H1 (cell line): ENCODE measurements around the gene LCAT. TPM values are rescaled to one million over a fixed set of nuclear protein-coding genes. Genes with fewer than 3 reads are reported as not detected.

ENCODE experiments used
- CTCF ChIA-PET: fragments of 300-600 bp; sonication (Branson Sonifier 250); formaldehyde crosslinking; loops from one replicate; lab custom pipeline; 2021; ENCODE audit not compliant: partially characterized antibody; lab: Charles Lee
- POLR2A ChIA-PET: fragments of 300-600 bp; sonication (Branson Sonifier 250); formaldehyde crosslinking; loops from one replicate; lab custom pipeline; 2021; ENCODE audit warnings: inconsistent platforms; ENCODE audit not compliant: partially characterized antibody; lab: Charles Lee
- DNase-seq, 2 experiments: peaks; one replicate each; pipeline versions ENCODE4 v3.0.0 to v3.0.0-alpha.2; 2010 to 2022; ENCODE audit warnings: low spot score in 2 of 2, low read depth in 1 of 2, mixed read lengths in 1 of 2
- FAIRE-seq: peaks from 2 replicates; lab custom pipeline; 2011; peaks lifted over from hg19 to GRCh38; lab: Jason Lieb, UNC
- H2AFZ ChIP-seq: 2 replicates; pipeline ENCODE4 v1.8.1; 2012; ENCODE audit warnings: low read length, inconsistent platforms
- H2AK5ac ChIP-seq: 2 replicates; pipeline ENCODE4 v1.6.1; 2013; ENCODE audit warnings: low read depth, low read length
- H2BK120ac ChIP-seq: replicated peaks from 2 replicates; pipeline ENCODE3; 2013; ENCODE audit warnings: low read depth, low read length, inconsistent platforms
- H2BK12ac ChIP-seq: 2 replicates; pipeline ENCODE4 v1.6.1; 2013; ENCODE audit warnings: low read depth, low read length
- H2BK15ac ChIP-seq: 2 replicates; pipeline ENCODE4 v1.6.1; 2013; ENCODE audit warnings: low read length
- H2BK20ac ChIP-seq: 2 replicates; pipeline ENCODE4 v1.6.1; 2013; ENCODE audit warnings: low read length
- H2BK5ac ChIP-seq: 2 replicates; pipeline ENCODE4 v1.6.1; 2013; ENCODE audit warnings: low read depth, low read length
- H3K14ac ChIP-seq: 2 replicates; pipeline ENCODE4 v1.6.1; 2013; ENCODE audit warnings: inconsistent platforms; ENCODE audit not compliant: insufficient read length
- H3K18ac ChIP-seq: 2 replicates; pipeline ENCODE4 v1.6.1; 2013; ENCODE audit warnings: low read length; ENCODE audit errors: extremely low read depth
- H3K23ac ChIP-seq: 2 replicates; pipeline ENCODE4 v1.6.1; 2013; ENCODE audit warnings: inconsistent platforms; ENCODE audit not compliant: insufficient read length
- H3K23me2 ChIP-seq: 2 replicates; pipeline ENCODE4 v1.6.1; 2013; ENCODE audit warnings: low read depth, low read length
- H3K27ac ChIP-seq: 2 replicates; pipeline ENCODE4 v1.6.1; 2011; ENCODE audit warnings: low read depth, low read length, inconsistent platforms
- H3K27me3 ChIP-seq, 4 experiments: replicated peaks in 1 of 4; 1 replicate in 1 of 4; 2 replicates in 3 of 4; pipeline versions ENCODE4 v1.6.1 to v1.8.1; 2011 to 2013; ENCODE audit warnings: low read length in 3 of 4, mild to moderate bottlenecking in 3 of 4, inconsistent platforms in 2 of 4, mixed read lengths in 2 of 4, moderate library complexity in 1 of 4; ENCODE audit not compliant: control insufficient read depth in 3 of 4, insufficient read depth in 3 of 4; ENCODE audit errors: extremely low read depth in 1 of 4
- H3K36me3 ChIP-seq, 4 experiments: 2 replicates each; pipeline versions ENCODE4 v1.6.1 to v1.8.1; 2011 to 2013; ENCODE audit warnings: mild to moderate bottlenecking in 4 of 4, low read length in 3 of 4, moderate library complexity in 2 of 4, control low read depth in 1 of 4, inconsistent platforms in 1 of 4; ENCODE audit not compliant: insufficient read depth in 4 of 4, control insufficient read depth in 2 of 4
- H3K4ac ChIP-seq: replicated peaks from 2 replicates; pipeline ENCODE3; 2013; ENCODE audit warnings: low read length, low read depth, mixed read lengths, inconsistent platforms; ENCODE audit not compliant: insufficient read length
- H3K4me1 ChIP-seq, 4 experiments: replicated peaks in 1 of 4; 1 replicate in 1 of 4; 2 replicates in 3 of 4; pipeline versions ENCODE4 v1.6.1 to v1.8.1; 2011 to 2013; ENCODE audit warnings: low read length in 3 of 4, inconsistent platforms in 2 of 4, mixed read lengths in 1 of 4; ENCODE audit not compliant: insufficient read depth in 4 of 4, control insufficient read depth in 3 of 4
- H3K4me2 ChIP-seq, 2 experiments: 2 replicates each; pipeline versions ENCODE4 v1.6.1 to v1.8.1; 2011 to 2013; ENCODE audit warnings: low read depth in 2 of 2, low read length in 2 of 2, control low read depth in 1 of 2, inconsistent platforms in 1 of 2, mild to moderate bottlenecking in 1 of 2; ENCODE audit not compliant: insufficient read depth in 1 of 2
- H3K4me3 ChIP-seq, 4 experiments: fragments of 200-600, 300-600 bp in 1 of 4; sonication (generic), shearing (Covaris generic), sonication (Bioruptor Twin) in 1 of 4; 2 replicates each; pipeline versions ENCODE4 v1.5.1 to v1.8.1; 2011 to 2016; ENCODE audit warnings: low read length in 4 of 4, low read depth in 3 of 4, control low read depth in 2 of 4, inconsistent platforms in 2 of 4, mild to moderate bottlenecking in 2 of 4, mixed read lengths in 1 of 4, moderate library complexity in 1 of 4; ENCODE audit not compliant: insufficient read depth in 2 of 4; ENCODE audit errors: extremely low read depth in 1 of 4
- H3K56ac ChIP-seq: replicated peaks from 2 replicates; pipeline ENCODE3; 2013; ENCODE audit warnings: low read depth, mild to moderate bottlenecking, mixed read lengths, low read length, inconsistent platforms; ENCODE audit not compliant: insufficient read length
- H3K79me1 ChIP-seq: 2 replicates; pipeline ENCODE4 v1.6.1; 2013; ENCODE audit warnings: low read depth, low read length, control low read depth
- H3K79me2 ChIP-seq, 2 experiments: 2 replicates each; pipeline versions ENCODE4 v1.6.1 to v1.8.1; 2012 to 2013; ENCODE audit warnings: low read length in 2 of 2, mild to moderate bottlenecking in 2 of 2, inconsistent platforms in 1 of 2; ENCODE audit not compliant: insufficient read depth in 2 of 2, control insufficient read depth in 1 of 2
- H3K9ac ChIP-seq, 4 experiments: replicated peaks in 1 of 4; 1 replicate in 1 of 4; 2 replicates in 3 of 4; pipeline versions ENCODE4 v1.6.1 to v1.8.1; 2011 to 2013; ENCODE audit warnings: low read depth in 3 of 4, low read length in 3 of 4, control low read depth in 2 of 4, mild to moderate bottlenecking in 2 of 4, moderate library complexity in 2 of 4, inconsistent platforms in 1 of 4; ENCODE audit errors: extremely low read depth in 1 of 4
- H3K9me3 ChIP-seq, 2 experiments: 2 replicates each; pipeline versions ENCODE4 v1.6.1 to v1.8.1; 2012 to 2013; ENCODE audit warnings: mild to moderate bottlenecking in 2 of 2, moderate library complexity in 2 of 2, control low read depth in 1 of 2, inconsistent platforms in 1 of 2, low read depth in 1 of 2, low read length in 1 of 2, mixed read lengths in 1 of 2; ENCODE audit not compliant: insufficient read depth in 2 of 2
- H4K20me1 ChIP-seq, 2 experiments: replicated peaks in 1 of 2; 2 replicates each; pipeline versions ENCODE3 to v1.8.1; 2011 to 2013; ENCODE audit warnings: inconsistent platforms in 2 of 2, low read length in 2 of 2, mild to moderate bottlenecking in 1 of 2; ENCODE audit not compliant: insufficient read depth in 2 of 2, control insufficient read depth in 1 of 2
- H4K5ac ChIP-seq: 2 replicates; pipeline ENCODE4 v1.6.1; 2013; ENCODE audit warnings: low read length, low read depth, mixed read lengths, inconsistent platforms; ENCODE audit not compliant: insufficient read length
- H4K8ac ChIP-seq: 2 replicates; pipeline ENCODE4 v1.8.0; 2013; ENCODE audit warnings: mild to moderate bottlenecking, moderate library complexity, low read length, inconsistent platforms; ENCODE audit not compliant: insufficient read depth; ENCODE audit errors: extremely low read depth
- H4K91ac ChIP-seq: replicated peaks from 2 replicates; pipeline ENCODE3; 2013; ENCODE audit warnings: low read length, mixed read lengths, inconsistent platforms; ENCODE audit not compliant: insufficient read length
- BACH1 ChIP-seq: IDR thresholded peaks from 2 replicates; pipeline ENCODE4 v1.6.1; 2012; ENCODE audit warnings: low read length, improper control_type of control experiment
- CHD1 ChIP-seq: IDR thresholded peaks from 2 replicates; pipeline ENCODE4 v1.6.1; 2012; ENCODE audit warnings: low read depth, low read length, improper control_type of control experiment
- EGR1 ChIP-seq: IDR thresholded peaks from 2 replicates; pipeline ENCODE4 v1.6.1; 2011; ENCODE audit warnings: low read depth, low read length, borderline replicate concordance
- HDAC2 ChIP-seq, 2 experiments: fragments of 300-600 bp in 1 of 2; sonication (generic) in 1 of 2; IDR thresholded peaks; 2 replicates each; pipeline ENCODE4 v1.6.1; 2011 to 2012; ENCODE audit warnings: low read depth in 2 of 2, low read length in 2 of 2, mild to moderate bottlenecking in 2 of 2, moderate library complexity in 2 of 2, borderline replicate concordance in 1 of 2, inconsistent platforms in 1 of 2
- JUND ChIP-seq: IDR thresholded peaks from 2 replicates; pipeline ENCODE4 v1.6.1; 2011; ENCODE audit warnings: mild to moderate bottlenecking, improper control_type of control experiment, low read length
- MAX ChIP-seq: IDR thresholded peaks from 2 replicates; pipeline ENCODE4 v1.6.1; 2012; ENCODE audit warnings: inconsistent platforms
- RAD21 ChIP-seq, 2 experiments: IDR thresholded peaks in 1 of 2; conservative IDR thresholded peaks in 1 of 2; 2 replicates each; pipeline ENCODE4 v1.6.1; 2011; ENCODE audit warnings: low read depth in 2 of 2, low read length in 2 of 2, improper control_type of control experiment in 1 of 2, inconsistent platforms in 1 of 2, mild to moderate bottlenecking in 1 of 2, moderate library complexity in 1 of 2
- TAF1 ChIP-seq: IDR thresholded peaks from 2 replicates; pipeline ENCODE4 v1.6.1; 2011; ENCODE audit warnings: mild to moderate bottlenecking, low read depth, low read length
- TAF7 ChIP-seq: optimal IDR thresholded peaks from 2 replicates; pipeline ENCODE3; 2011; ENCODE audit warnings: low read depth, mild to moderate bottlenecking, inconsistent platforms, low read length, moderate library complexity, borderline replicate concordance
- TCF12 ChIP-seq: IDR thresholded peaks from 2 replicates; pipeline ENCODE4 v1.6.1; 2011; ENCODE audit warnings: low read depth, mild to moderate bottlenecking, low read length
- WGBS, 2 experiments: shearing (Covaris generic) in 1 of 2; methylation state at CpG; one replicate each; pipeline versions ENCODE4 v1.1.6 to v1.1.7; 2013 to 2015; ENCODE audit warnings: low lambda C conversion rate in 2 of 2, mixed read lengths in 2 of 2, inconsistent platforms in 1 of 2, low coverage in 1 of 2, missing lambda C conversion rate in 1 of 2; ENCODE audit not compliant: insufficient replicate concordance in 2 of 2, insufficient coverage in 1 of 2, insufficient read length in 1 of 2; ENCODE audit errors: extremely low coverage in 1 of 2, missing lambda C conversion rate in 1 of 2; 5-methylcytosine and 5-hydroxymethylcytosine counted together
- polyA plus RNA-seq, 7 experiments: library from polyadenylated mRNA; depleted of rRNA in 3 of 7; stranded (reverse) in 5 of 7; unstranded in 2 of 7; fragments of >200 nt in 5 of 7; fragments of 200-250 nt in 2 of 7; gene quantifications; 1 replicate in 5 of 7; 2 replicates in 1 of 7; 4 replicates in 1 of 7; pipeline versions ENCODE4 v1.2.1 to v1.2.3, GENCODE V29; 2011 to 2013; ENCODE audit warnings: missing spikeins in 2 of 7, mixed read lengths in 2 of 7
- total RNA-seq: library from RNA; stranded (reverse); fragmentation: NEBNext Ultra II Directional; extraction: Animal tissue kit (Norgen Biotek cat#: 25700); gene quantifications from 2 replicates; pipeline ENCODE4 v1.2.1, GENCODE V29; 2021

Gene LCAT
- total and polyA plus RNA-seq, 2 of the 8 experiments (the other 6 are each of a cell fraction or from before 2014, with no cell fraction given) = 9.4 to 19.6 TPM

GRCh38 chr16:67993207-67994039, 49.5 kb upstream of the LCAT start:
- Histone ChIP-seq H3K23me2 (no peaks in the 10 kb centered on the region; the same call in 1 of the 2 replicates), H3K36me3 (no peaks in the 10 kb centered on the region), H3K4me3 (no peak overlapping the region), H3K27ac (no peak overlapping the region), H2BK15ac (0 out of 2 replicates have a peak overlapping the region, but pooled peaks have one; percentile 46), H3K9ac (no peak overlapping the region), H3K27me3 (peaks cover 0 to 12% (median 8%) of the 10 kb centered on the region in 4 experiments; a peak in 5 of 7 replicates), H3K79me1 (no peaks in the 10 kb centered on the region; the same call in 1 of the 2 replicates), H4K8ac (peak overlapping the region; percentile 89; the same call in 1 of the 2 replicates), H4K91ac (no peak overlapping the region), H2AFZ (no peak overlapping the region), H3K79me2 (no peaks in the 10 kb centered on the region), H4K20me1 (no peaks in the 10 kb centered on the region), H2BK20ac (no peak overlapping the region), H2BK5ac (no peak overlapping the region), H3K23ac (no peak overlapping the region), H3K9me3 (no peaks in the 10 kb centered on the region), H2AK5ac (no peak overlapping the region), H2BK120ac (no peak overlapping the region), H3K14ac (no peak overlapping the region), H3K4ac (no peak overlapping the region), H3K56ac (no peak overlapping the region), H3K18ac (no peak overlapping the region), H3K4me1 (no peaks in the 10 kb centered on the region; a peak in 3 of 7 replicates), H4K5ac (no peak overlapping the region), H3K4me2 (peak overlapping the region in 1 of 2 experiments; percentile 55; a peak in 3 of 4 replicates), H2BK12ac (peak overlapping the region; percentile 62; the same call in 1 of the 2 replicates)
- POLR2A ChIA-PET = interaction anchor here (1.0 to 5.1 kb wide), 2 partner anchors 11 to 29 kb away, joined by 3 to 26 read pairs; partner anchors contain the start of genes DDX28 and DUS2
- FAIRE-seq (no peak), DNase-seq (peak in 1 of 2 experiments; percentile 93)
- WGBS, 2 experiments = 37% methylated on average over 25 of the region's 39 CpGs; no CpG with 5 or more reads in 1 of the 2 experiments
- CTCF ChIA-PET = interaction anchor here (0.6 to 3.0 kb wide), 29 partner anchors 8 to 337 kb away, joined by 3 to 33 read pairs (median 4); partner anchors contain the start of genes DDX28, DPEP2NB, DPEP3 and DUS2
- peak; percentile 63 for TF ChIP-seq EGR1
- peak; percentile 53 to 65 for TF ChIP-seq RAD21 (IDR thresholded peaks at IDR 0.05 in 1 of 2, conservative IDR thresholded peaks at IDR 0.05 in 1 of 2; ENCODE audit: low read depth in 2 of 2, low read length in 2 of 2)
- TF ChIP-seq TAF7 = peak; percentile 38
- no peak for TF ChIP-seq JUND
- TF ChIP-seq BACH1 = peak; percentile 85
- 0 out of 2 replicates have a peak, but pooled peaks have one; percentile 58 for TF ChIP-seq TCF12
- peak; percentile 95 for TF ChIP-seq MAX
- TF ChIP-seq TAF1 = 0 out of 2 replicates have a peak, but pooled peaks have one; percentile 19
- peak; percentile 63 to 92; a peak in 2 of 4 replicates for TF ChIP-seq HDAC2 (IDR thresholded peaks at IDR 0.05; ENCODE audit: borderline replicate concordance in 1 of 2, low read depth in 2 of 2, low read length in 2 of 2)
- no peak for TF ChIP-seq CHD1
